ENCODE results near the gene BCAS1. TPM values are rescaled to one million over a fixed set of nuclear protein-coding genes. Genes with fewer than 3 reads are reported as not detected.

BCAS1 gene
- total and polyA plus RNA-seq, 2 donors: 7.5 to 28.1 TPM

GRCh38 chr20:53918020-53918311 lies 152.4 kb downstream of the BCAS1 start:
- no peaks in the 10 kb centered on the region for H3K4me1 ChIP-seq (ENCODE audit: insufficient read depth)
- no peak for DNase-seq (ENCODE audit: extremely low spot score)
- H3K36me3 ChIP-seq (ENCODE audit: insufficient read depth): no peaks in the 10 kb centered on the region
- no peak overlapping the region for H3K27ac ChIP-seq (ENCODE audit: low read depth)
- no peak overlapping the region for H3K4me3 ChIP-seq (ENCODE audit: low read depth, low read length)

GRCh38 chr20:53917145-53918019 lies 153.0 kb downstream of the BCAS1 start:
- 21% methylated on average over 10 of the region's 10 CpGs for WGBS

GRCh38 chr20:53916173-53916512 lies 154.3 kb downstream of the BCAS1 start:
- Histone ChIP-seq H3K27ac (ENCODE audit: low read depth) (peak overlapping the region; percentile 71), H3K4me1 (ENCODE audit: insufficient read depth) (no peaks in the 10 kb centered on the region), H3K36me3 (ENCODE audit: insufficient read depth) (no peaks in the 10 kb centered on the region), H3K4me3 (ENCODE audit: low read depth, low read length) (no peak overlapping the region)
- DNase-seq (ENCODE audit: extremely low spot score): no peak
- WGBS: 76% methylated on average over 2 of the region's 2 CpGs

More at GRCh38 chr20:53917145-53918019, 153.0 kb downstream of the BCAS1 start:
- DNase-seq (ENCODE audit: extremely low spot score): no peak
- Histone ChIP-seq H3K36me3 (ENCODE audit: insufficient read depth) (no peaks in the 10 kb centered on the region), H3K27ac (ENCODE audit: low read depth) (no peak overlapping the region), H3K4me1 (ENCODE audit: insufficient read depth) (no peaks in the 10 kb centered on the region), H3K4me3 (ENCODE audit: low read depth, low read length) (no peak overlapping the region)

GRCh38 chr20:53915446-53916172 lies 154.8 kb downstream of the BCAS1 start:
- Histone ChIP-seq H3K4me3 (ENCODE audit: low read depth, low read length) (peak overlapping the region; percentile 55), H3K27ac (ENCODE audit: low read depth) (peak overlapping the region; percentile 87), H3K4me1 (ENCODE audit: insufficient read depth) (no peaks in the 10 kb centered on the region), H3K36me3 (ENCODE audit: insufficient read depth) (no peaks in the 10 kb centered on the region)
- WGBS: under 1% methylated on average over 24 of the region's 24 CpGs
- DNase-seq (ENCODE audit: extremely low spot score): peak; percentile 94

- no peak for DNase-seq (ENCODE audit: extremely low spot score)
- peak overlapping the region; percentile 55 for H3K4me3 ChIP-seq (ENCODE audit: low read depth, low read length)
- H3K36me3 ChIP-seq (ENCODE audit: insufficient read depth): no peaks in the 10 kb centered on the region
- H3K27ac ChIP-seq (ENCODE audit: low read depth): peak overlapping the region; percentile 39
- WGBS: 21% methylated on average over 6 of the region's 6 CpGs
- no peaks in the 10 kb centered on the region for H3K4me1 ChIP-seq (ENCODE audit: insufficient read depth)
Observed at GRCh38 chr20:53914781-53915445, 155.5 kb downstream of the BCAS1 start.

- DNase-seq (ENCODE audit: extremely low spot score): no peak
- no peak overlapping the region for H3K27ac ChIP-seq (ENCODE audit: low read depth)
- no peaks in the 10 kb centered on the region for H3K4me1 ChIP-seq (ENCODE audit: insufficient read depth)
- WGBS: 26% methylated on average over 9 of the region's 9 CpGs
- no peak overlapping the region for H3K4me3 ChIP-seq (ENCODE audit: low read depth, low read length)
- no peaks in the 10 kb centered on the region for H3K36me3 ChIP-seq (ENCODE audit: insufficient read depth)
Observed at GRCh38 chr20:53914091-53914780, 156.2 kb downstream of the BCAS1 start.

- 98% methylated on average over 6 of the region's 6 CpGs for WGBS
- DNase-seq (ENCODE audit: extremely low spot score): no peak
- no peaks in the 10 kb centered on the region for H3K4me1 ChIP-seq (ENCODE audit: insufficient read depth)
Observed at GRCh38 chr20:53911301-53911700, 159.1 kb downstream of the BCAS1 start.

GRCh38 chr20:53910351-53911002 lies 159.9 kb downstream of the BCAS1 start:
- WGBS: 97% methylated on average over 13 of the region's 13 CpGs
- Histone ChIP-seq H3K4me3 (ENCODE audit: low read depth, low read length) (no peak overlapping the region), H3K27ac (ENCODE audit: low read depth) (no peak overlapping the region), H3K4me1 (ENCODE audit: insufficient read depth) (no peaks in the 10 kb centered on the region), H3K36me3 (ENCODE audit: insufficient read depth) (no peaks in the 10 kb centered on the region)
- DNase-seq (ENCODE audit: extremely low spot score): no peak

More at GRCh38 chr20:53911301-53911700, 159.1 kb downstream of the BCAS1 start:
- Histone ChIP-seq H3K36me3 (ENCODE audit: insufficient read depth) (no peaks in the 10 kb centered on the region), H3K4me3 (ENCODE audit: low read depth, low read length) (no peak overlapping the region), H3K27ac (ENCODE audit: low read depth) (no peak overlapping the region)

- 86% methylated on average over 11 of the region's 11 CpGs for WGBS
- no peaks in the 10 kb centered on the region for H3K4me1 ChIP-seq (ENCODE audit: insufficient read depth)
- no peak overlapping the region for H3K27ac ChIP-seq (ENCODE audit: low read depth)
- H3K4me3 ChIP-seq (ENCODE audit: low read depth, low read length): no peak overlapping the region
- H3K36me3 ChIP-seq (ENCODE audit: insufficient read depth): no peaks in the 10 kb centered on the region
- no peak for DNase-seq (ENCODE audit: extremely low spot score)
Observed at GRCh38 chr20:53907968-53908751, 162.2 kb downstream of the BCAS1 start.

GRCh38 chr20:53905820-53906191 lies 164.6 kb downstream of the BCAS1 start:
- 93% methylated on average over 5 of the region's 5 CpGs for WGBS
- DNase-seq (ENCODE audit: extremely low spot score): no peak
- Histone ChIP-seq H3K36me3 (ENCODE audit: insufficient read depth) (no peaks in the 10 kb centered on the region), H3K4me1 (ENCODE audit: insufficient read depth) (no peaks in the 10 kb centered on the region), H3K4me3 (ENCODE audit: low read depth, low read length) (no peak overlapping the region), H3K27ac (ENCODE audit: low read depth) (no peak overlapping the region)

- 95% methylated on average over 13 of the region's 13 CpGs for WGBS
- no peaks in the 10 kb centered on the region for H3K36me3 ChIP-seq (ENCODE audit: insufficient read depth)
- DNase-seq (ENCODE audit: extremely low spot score): no peak
- H3K4me1 ChIP-seq (ENCODE audit: insufficient read depth): no peaks in the 10 kb centered on the region
- no peak overlapping the region for H3K4me3 ChIP-seq (ENCODE audit: low read depth, low read length)
- H3K27ac ChIP-seq (ENCODE audit: low read depth): no peak overlapping the region
Observed at GRCh38 chr20:53905019-53905819, 165.2 kb downstream of the BCAS1 start.

- Histone ChIP-seq H3K36me3 (ENCODE audit: insufficient read depth) (no peaks in the 10 kb centered on the region), H3K27ac (ENCODE audit: low read depth) (no peak overlapping the region), H3K4me1 (ENCODE audit: insufficient read depth) (no peaks in the 10 kb centered on the region), H3K4me3 (ENCODE audit: low read depth, low read length) (no peak overlapping the region)
- DNase-seq (ENCODE audit: extremely low spot score): no peak
- WGBS: over 99% methylated on average over 3 of the region's 3 CpGs
Observed at GRCh38 chr20:53904261-53904660, 166.1 kb downstream of the BCAS1 start.
